Right lobe of liver (tissue), 4 donors: ENCODE measurements around the gene SERINC5.

Experiments used
- CTCF ChIP-seq, 4 donors: fragments of 200-600 bp in 3 of 4; fragments of 450-650 bp in 1 of 4; IDR thresholded peaks; one replicate each; pipeline versions ENCODE4 v1.5.1 to v1.8.0; 2016 to 2022; ENCODE audit warnings: antibody characterized with exemption in 4 of 4, mild to moderate bottlenecking in 2 of 4
- POLR2A ChIP-seq: fragments of 450-650 bp; IDR thresholded peaks from one replicate; pipeline ENCODE4 v1.6.1; 2017; ENCODE audit warnings: antibody characterized with exemption, mild to moderate bottlenecking
- donor health status: DM: no; HTN: no; CAD: no.
- donor health status: DM: no; HTN: no; CAD: no.
- donor health status: DM: no; HTN: yes; CAD: no.

GRCh38 chr5:80302636-80303035, 46.8 kb upstream of the SERINC5 start:
- TF ChIP-seq CTCF (IDR thresholded peaks at IDR 0.05) = no peak
- TF ChIP-seq POLR2A = no peak
